ENCODE measurements around the gene DRGX. TPM values are rescaled to one million over a fixed set of nuclear protein-coding genes. Genes with fewer than 3 reads are reported as not detected.

DRGX gene
- total RNA-seq, 1 donor from 2014 or later = not detected

DNA sequence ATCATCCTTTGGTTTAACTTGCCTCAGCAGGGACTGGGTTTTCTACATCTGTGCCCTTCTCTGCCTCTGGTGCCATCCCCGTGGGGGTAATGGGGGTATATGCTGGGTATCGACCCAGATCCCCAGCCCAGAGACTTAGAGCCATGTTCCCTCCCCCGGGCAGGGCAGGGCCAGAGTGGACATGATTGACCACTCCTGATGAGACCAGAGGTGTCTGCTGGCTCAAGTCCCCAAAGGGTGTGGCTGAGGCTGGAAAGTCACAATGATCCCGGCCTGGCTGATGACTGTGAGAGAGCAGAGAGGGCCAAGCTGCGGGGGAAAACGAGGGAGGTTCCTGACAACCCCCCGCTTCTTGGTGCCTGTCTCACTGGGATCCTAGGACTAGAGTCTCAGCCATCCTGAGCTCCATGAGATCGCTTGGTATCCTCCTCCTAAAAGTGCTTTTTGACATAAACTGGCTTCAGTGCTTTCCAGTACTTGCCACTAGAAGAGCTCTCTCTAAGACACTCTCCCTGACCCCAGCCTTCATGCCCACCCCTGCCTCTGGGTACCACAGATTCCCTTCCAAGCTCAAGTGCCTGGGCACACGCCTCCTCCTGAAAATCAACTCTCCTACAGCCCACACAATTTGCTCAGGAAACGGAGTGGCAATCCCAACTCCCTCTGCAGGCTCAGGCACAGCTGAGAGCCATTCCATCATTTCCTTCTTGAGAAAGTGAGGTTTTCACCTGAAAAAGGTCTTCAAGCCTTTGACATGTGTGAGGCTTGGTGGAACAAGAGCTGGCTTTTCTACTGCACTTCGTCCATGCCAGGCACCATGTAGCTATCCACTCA lies 33.9 kb downstream of the DRGX start:
- DNase-seq (ENCODE audit: low spot score) = peak; percentile 18

DNA sequence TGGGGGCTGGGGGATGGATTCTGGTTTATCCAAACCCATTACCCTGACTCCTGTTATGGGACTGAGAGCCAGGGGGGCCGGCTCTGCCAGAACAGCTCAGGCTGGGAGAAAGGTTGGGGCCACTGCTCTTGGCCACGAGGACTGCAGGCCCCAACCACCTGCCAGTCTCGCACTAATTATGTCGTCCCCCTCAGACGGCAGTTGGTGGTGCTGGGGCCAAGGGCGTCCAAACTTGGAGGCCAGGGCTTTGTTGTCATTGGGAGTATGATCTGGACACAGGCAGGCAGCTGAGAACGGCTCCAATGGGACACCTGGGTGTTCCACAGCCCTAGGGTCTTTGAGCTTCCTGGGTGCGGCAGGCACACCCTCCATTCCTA lies 34.7 kb downstream of the DRGX start:
- peak; percentile 6 for DNase-seq (ENCODE audit: low spot score)

DNA sequence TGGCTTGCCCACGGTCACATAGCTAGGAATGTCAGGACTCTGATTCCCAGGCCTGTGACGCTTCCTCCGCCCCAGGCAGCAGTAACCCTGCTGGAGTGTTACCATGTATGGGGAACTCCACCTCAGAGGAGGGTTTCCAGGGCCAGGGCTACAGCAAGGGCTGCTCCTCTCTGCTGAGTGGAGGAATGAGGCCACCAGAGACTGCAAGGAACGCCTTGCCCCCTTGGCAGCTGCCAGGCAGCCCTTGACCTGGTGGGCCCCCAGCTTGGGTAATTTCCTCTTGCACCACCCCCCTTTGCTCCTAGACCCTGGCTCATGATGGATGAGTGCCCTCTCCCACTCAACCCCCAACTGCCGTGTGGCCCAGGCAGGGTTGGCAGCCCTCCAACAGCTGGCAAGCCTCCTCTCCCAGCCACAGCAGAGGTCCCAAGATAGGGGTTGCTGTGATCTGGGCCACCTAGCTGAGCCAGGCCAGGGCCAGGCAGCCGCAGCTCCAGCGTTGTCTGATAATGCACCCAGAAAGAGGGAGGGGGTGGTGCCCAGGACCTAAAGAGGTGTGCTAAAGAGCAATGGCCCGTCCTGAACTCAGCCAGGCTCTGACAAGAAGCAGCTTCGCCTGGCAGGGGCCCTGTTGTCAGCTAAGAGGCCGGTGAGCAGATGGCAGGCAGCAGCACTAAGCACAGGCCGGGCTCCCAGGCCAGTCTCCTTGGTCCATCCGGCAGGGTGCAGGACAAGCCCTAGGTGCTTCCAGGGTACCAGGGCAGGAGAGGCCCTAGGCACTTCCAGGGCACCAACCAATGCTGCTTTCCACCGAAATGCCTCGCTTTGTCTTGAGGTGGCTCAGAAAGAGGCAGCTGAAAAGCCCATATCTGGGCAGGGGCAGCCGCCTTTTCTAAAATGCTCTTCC lies 35.4 kb downstream of the DRGX start:
- no peak for DNase-seq (ENCODE audit: low spot score)

DNA sequence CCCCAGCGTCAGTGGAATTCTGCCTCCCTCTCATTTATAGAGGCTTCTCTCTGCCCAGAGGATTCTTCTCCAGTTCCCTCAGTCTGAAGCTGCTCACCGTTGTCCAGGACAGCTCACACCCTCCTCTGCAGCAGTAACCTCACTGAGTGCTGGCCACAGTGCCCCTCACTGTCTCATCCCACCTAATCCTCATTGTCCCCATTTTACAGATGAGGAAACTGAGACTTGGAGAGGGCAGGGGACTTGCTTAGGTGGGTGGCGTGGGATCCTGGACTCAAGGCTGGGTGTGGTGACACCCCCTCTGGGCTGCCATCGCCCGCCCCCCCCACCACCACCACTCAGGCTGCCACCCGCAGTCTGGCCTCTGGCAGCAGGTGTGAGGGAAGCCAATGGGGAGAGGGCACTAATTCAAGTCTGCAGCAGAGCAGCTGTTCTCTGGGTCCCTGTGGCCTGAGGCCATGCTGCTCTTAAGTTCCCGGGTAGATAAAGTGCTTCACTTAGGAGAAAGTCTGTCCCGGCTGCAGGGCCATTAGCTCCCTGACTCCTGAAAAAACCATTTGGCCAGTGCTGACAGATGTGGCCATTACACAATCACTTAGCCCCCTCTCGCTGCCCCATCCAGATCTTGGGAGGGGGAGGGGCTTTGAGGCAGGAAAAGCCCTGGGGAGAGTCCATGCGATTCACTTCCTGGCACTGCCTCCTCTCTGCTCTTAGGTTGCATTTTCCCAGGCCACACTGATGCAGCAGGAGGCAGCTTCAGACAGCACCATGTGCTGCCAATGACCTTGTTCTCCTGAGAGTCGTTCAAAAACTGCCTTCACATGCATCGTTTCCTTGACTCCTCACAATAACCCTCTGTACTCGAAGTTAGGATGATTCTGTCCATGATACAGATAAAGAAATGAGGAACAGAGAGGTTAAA lies 36.3 kb downstream of the DRGX start:
- no peak for DNase-seq (ENCODE audit: low spot score)

DNA sequence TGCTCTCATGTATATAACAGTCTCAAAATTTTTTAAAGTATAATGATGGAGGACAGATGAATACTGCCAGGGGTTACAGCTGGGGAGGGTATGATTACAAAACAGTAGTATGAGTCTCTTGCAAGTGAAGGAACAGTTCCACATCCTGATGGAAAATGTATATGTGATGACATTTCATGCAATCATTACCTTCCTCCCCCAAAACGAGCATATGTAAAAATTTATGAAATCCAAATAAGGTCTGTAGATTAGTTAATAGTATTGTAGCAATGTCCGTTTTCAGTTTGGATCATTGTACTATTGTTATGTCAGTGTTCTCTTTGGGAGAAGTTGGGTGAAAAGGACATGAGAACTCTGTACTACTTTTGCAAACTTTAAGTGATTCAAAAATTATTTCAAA lies 38.0 kb downstream of the DRGX start:
- no peak for DNase-seq (ENCODE audit: low spot score)

DNA sequence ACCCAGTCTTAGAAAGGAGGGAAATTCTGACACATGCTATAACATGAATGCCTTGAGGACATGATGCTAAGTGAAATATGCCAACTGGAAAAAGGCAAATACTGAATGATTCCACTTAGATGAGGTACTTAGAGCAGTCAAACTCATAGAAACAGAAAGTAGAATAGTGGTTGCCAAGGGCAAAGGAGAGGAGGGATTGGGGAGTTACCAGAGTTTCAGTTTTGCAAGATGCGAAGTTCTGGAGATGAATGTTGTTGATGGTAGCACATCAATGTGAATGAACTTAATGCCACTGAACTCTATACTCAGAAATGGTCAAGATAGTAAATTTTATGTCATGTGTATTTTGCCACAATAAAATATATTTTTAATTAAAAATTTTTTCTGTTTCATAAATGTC lies 38.9 kb downstream of the DRGX start:
- DNase-seq (ENCODE audit: low spot score) = no peak

DNA sequence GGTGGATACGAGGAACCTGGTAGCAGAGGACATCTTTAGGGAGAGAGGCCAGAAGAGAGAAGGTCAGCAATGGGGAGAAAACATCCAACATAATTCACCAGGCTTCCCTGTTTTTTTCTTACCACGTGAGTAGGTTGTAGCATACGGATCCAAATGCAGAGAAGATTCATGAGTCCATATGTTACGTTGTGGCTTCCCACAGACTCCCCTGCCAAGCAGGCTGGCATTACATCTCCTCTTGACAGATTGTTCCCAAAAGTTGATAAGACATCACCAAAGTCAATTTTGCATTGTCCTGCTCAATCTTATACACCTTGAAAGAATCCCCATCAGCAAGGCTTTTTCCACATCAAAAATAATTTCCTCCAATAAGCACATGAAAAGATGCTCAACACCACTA lies 39.7 kb downstream of the DRGX start:
- no peak for DNase-seq (ENCODE audit: low spot score)

DNA sequence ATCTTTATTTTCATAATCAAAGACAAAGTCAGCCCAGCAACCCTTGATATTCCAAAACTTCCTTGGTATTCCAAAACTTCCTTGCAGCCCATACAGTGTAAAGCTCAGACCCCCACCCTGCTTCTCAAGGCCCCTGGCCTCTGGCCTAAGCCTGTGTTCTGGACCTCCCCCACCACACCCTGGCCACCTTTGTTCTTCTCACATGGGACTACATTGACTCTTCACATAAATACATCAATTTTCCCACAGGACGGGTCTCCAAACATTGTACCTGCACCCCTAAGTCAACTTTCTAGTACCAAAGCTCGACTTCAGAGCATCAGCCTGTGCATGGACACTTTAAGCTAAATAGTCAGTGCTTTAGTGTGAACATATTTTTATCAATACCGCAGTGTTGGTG lies 40.7 kb downstream of the DRGX start:
- no peak for DNase-seq (ENCODE audit: low spot score)

DNA sequence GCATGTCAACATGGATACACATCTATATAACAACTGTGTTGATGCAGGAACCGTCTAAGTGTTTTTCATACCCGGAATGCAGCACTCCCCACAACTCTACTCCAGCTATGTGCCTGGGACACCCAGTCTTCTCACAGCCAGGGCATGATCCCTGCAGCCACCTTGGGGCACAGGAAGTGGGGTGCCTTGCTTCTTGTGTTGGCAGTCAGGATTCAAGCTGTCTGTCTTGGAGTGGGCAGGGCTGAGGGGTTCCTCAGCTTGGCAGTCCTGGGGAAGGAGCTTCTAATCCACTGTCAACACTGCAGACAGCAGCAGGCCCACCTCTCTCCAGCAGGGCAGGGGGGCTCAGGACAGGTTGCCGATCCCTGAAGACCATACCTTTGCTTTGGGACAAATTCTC lies 41.3 kb downstream of the DRGX start:
- no peak for DNase-seq (ENCODE audit: low spot score)

DNA sequence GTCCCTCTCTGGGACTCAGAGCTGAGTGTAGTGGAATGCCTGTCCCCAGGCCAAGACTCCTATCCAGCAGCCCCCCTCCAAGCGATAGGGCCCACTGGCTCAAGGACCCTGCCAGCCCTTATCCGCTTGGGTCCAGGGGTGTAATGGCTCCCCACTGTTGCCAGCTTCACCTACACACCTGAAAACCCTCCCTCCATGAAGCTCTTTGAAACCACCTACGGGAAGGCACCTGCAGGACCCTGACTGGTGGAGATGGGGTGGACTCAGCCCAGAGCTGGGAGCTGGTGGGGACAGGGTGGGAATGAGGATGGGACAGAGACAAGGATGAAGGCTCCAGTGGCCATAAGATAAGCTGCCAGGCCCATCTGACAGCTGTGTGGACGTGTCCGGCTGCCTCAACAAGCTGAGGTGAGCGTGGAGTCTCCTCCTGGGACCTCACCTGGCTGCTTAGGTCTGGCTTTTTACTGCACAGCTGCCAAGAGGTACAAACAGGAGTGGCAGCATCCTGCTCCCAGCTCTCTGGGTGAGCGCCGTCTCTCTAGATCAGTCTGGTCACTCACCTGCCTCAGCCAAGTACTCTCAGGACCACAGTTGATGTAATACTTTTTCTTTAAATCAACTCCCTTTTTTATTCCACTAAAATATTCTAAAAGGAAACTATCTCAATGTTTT lies 41.9 kb downstream of the DRGX start:
- DNase-seq (ENCODE audit: low spot score) = no peak

DNA sequence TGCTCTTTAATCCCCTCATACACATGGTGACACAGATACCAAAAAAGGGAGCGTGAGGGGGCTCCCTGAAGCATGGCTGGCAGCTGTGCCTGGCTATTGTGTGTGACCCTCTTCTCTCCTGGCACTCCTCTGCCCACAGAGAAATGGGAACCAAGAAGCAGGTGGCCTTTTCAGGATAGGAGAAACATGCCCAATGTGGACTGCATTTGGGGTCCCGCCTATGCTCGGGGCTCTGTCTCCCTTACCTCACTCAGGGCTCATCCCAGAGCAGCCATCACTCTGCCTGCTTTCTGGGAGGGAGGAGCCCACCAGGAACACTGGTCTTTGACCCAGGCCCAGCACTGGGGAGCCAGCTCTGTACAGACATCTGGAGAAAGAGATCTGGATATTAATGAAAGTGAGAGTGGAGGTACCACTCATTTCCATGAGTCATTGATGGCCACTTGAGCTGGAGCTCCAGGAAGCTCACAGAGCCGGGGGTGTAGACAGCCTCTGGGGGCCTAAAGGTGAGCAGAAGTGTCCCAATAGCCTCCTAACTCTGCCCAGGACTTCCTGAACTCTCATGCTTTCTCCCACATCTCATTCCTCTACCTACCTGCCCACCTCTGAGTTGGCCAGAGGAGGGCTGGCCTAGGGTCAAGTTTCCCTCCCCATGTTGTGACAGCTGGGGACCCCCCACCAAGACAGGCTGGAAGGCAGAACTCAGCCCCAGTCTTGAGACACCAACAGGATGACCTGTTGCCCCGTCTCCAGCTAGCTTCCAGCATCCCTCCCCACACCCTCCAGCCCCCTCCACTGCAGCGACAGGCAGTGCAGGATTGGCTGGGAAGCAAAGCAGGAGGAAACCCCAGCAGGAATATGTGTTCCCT lies 42.6 kb downstream of the DRGX start:
- DNase-seq (ENCODE audit: low spot score) = no peak

DNA sequence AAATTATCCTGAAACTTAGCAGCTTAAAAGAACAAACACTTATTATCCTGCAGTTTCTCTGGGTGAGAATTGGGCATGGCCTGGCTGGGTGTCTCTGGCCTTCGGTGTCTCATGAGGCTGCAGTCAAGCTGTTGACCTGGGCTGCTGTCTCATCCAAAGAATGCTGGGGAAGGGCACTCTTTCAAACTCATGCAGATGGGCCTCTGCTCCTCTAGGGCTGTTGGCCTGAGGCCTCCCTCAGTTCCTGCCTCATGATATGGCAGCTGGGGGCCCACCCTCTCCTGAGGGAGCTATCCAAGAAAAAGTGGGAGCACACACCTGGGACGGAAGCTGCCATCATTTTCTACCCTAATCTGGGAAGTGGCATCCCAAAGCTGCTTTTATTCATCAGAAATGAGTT lies 43.6 kb downstream of the DRGX start:
- no peak for DNase-seq (ENCODE audit: low spot score)

DNA sequence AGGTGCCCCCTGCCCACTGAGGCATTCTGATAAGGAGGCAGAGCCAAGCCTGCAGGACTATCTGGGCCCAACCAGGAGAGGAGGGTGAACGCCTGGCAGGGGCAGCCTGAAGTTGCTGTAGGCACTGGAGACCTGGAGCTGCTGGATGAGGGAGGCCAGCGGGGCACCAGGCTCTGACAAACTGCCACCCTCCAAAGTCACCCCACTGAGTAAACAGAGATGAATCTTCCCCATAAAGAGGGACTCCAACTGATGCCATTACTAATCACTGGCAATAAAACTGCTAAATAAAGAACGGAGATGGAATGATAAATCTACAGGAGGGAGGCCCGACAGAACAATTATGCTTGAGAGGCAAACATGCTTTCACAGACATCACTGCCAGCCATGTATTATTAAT lies 44.2 kb downstream of the DRGX start:
- DNase-seq (ENCODE audit: low spot score) = no peak

DNA sequence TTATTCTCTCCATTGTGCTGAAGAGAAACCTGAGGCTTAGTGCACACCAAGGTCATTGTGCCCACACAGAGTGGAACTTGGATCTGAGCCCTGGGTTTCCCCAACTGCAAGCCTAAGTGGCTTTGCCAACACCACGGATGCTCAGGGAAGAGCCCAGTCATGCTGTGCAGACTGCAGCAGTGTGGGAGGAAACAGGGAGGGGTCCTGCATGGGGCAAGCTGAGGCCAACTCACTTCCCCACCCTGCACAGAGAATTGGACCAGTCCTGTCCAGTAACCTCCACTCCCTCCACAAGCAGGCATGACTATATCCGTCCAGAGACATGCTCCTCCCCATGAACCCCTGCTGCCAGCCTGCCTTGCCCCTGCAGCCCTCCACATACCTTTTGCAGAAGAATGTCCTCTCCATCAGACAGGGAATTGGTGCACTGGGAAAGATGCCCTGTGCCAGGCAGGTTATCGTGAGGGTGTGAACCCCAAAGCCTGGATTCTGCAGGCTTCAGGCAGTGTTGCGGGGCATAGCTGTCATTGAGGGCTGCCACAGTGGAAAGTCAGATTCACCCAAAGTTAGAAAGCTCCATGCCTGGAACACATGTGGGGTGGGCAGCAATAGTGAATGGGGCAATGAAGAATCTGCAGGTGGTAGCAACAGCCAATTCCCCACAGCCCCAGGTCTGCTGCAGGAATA lies 44.9 kb downstream of the DRGX start:
- no peak for DNase-seq (ENCODE audit: low spot score)

DNA sequence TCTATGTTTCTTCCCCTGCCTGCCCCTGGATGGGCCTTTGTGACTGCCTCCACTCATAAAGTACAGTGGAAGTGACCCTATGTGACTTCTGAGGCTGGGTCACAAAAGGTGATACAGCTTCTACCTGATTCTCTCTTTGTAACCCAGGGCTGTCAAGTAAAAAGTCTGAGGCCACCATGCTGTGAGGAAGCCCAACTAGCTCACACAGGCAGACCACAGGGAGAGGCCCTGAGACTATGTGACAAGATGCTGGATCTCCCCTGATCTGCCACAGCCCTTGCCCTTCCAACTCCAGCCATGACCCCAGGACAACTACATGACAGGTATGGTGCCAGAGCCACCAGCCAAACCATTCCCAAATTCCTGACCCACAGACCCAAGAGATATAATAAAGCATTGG lies 45.8 kb downstream of the DRGX start:
- no peak for DNase-seq (ENCODE audit: low spot score)

DNA sequence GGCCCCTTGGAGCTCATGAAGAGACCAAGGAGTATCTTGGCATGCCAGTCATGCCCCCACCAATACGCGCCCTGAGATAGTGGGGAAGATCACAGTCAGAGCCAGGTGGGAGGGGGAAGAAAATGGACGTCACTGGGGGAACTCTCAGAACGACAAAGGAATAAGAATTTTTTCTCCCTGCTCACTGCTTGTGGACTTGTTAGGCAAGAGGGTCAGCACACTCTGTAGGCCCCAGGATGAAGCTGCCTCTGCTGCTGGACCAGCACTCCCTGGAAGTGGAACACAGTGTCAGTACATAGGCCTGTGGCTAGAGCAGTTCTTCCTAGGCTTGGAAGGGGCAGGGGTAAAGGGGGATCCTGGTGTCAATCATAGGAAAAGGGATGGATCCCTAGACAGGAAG lies 46.5 kb downstream of the DRGX start:
- no peak for DNase-seq (ENCODE audit: low spot score)

DNA sequence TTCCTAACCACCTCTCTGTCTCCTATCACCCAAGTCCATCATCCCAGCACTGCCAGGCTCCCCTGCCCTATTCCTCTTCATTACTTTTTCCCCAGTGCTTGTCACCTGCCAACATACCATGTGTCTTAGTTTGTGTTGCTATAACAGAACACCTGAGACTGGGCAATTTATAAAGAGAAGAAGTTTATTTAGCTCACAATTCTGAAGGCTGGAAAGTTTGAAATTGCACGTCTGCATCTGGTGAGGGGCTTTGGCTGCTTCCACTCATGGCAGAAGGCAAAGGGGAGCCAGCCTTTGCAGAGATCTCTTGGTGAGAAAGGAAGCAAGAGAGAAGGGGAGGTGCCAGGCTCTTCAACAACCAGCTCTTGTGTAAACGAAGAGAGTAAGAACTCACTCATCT lies 47.3 kb downstream of the DRGX start:
- no peak for DNase-seq (ENCODE audit: low spot score)

DNA sequence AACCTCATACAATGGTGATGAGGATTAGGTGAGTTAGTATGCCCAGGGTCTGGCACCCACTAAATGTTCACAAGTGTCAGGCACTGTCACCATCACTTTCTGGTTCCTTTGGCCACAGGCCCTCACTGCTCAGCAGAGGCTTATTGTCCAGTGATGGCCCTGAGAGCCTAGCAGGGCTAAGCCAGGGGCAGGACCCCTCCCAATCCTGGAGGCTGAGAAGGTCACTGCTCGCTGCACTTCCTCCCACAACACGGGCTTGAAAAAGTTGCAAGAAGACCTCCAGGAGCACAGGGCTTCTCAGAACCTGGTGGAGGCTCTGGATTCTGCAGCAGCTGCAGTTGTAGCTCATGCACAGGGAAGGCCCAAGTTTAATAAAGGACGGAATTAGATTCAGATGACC lies 48.1 kb downstream of the DRGX start:
- no peak for DNase-seq (ENCODE audit: low spot score)

DNA sequence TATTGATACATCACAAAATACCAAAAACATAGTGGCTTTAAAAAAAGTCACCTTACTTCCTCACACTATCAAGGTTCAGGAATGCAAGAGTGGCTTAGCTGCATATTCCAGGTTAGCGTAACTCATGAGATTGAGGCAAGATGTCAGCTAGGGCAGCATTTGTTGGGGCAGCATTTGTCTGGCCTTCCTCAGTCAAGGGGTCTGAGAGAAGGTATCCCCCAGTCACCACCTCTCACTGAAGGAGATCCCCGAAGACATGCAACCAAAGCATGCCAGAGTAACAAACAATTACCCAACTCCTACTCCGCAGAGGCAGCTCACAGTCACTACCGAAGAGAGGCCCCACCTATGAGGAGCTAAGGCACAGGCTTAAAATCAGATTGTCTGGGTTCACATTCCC lies 48.5 kb downstream of the DRGX start:
- no peak for DNase-seq (ENCODE audit: low spot score)

DNA sequence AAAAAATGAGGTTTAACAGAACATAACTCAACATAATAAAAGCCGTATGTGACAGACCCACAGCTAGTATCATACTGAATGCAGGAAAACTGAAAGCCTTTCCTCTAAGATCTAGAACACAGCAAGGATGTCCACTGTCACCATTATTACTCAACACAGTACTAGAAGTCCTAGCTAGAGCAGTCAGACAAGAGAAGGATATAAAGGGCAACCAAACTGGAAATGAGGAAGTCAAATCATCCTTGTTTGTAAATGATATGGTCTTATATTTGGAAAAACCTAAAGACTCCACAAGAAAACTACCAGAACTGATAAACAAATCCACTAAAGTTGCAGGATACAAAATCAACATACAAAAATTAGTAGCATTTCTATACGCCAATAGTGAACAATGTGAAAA lies 51.0 kb downstream of the DRGX start:
- DNase-seq (ENCODE audit: low spot score) = no peak
